ENCODE data around the gene CAPN11.
"Not testable (repeated sequence)": the region's sequence is repeated elsewhere in the genome, so short reads cannot be mapped to it uniquely, and the experiment has no call there.

The CAPN11 gene

DNA sequence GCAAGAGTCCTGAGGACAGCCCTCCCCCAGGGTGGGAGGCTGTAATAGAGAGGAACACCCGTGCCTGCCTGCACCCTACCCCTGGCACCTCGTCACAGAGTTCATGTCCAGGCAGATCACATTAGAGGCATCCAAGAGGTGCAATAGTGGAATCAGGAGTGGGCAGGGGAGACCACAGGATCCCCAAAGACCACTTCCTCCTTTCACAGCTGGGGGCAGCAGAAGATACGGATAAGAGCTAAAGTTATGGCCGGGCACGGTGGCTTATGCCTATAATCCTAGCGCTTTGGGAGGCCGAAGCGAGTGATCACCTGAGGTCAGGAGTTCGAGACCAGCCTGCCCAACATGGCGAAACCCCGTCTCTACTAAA, 1.5 kb upstream of the CAPN11 start:
- no peak for DNase-seq

- peak; percentile 76 for DNase-seq
Observed at GRCh38 chr6:44161997-44162338, 3.3 kb downstream of the CAPN11 start.

GRCh38 chr6:44162876-44163625, 4.4 kb downstream of the CAPN11 start:
- no peak for DNase-seq

DNA sequence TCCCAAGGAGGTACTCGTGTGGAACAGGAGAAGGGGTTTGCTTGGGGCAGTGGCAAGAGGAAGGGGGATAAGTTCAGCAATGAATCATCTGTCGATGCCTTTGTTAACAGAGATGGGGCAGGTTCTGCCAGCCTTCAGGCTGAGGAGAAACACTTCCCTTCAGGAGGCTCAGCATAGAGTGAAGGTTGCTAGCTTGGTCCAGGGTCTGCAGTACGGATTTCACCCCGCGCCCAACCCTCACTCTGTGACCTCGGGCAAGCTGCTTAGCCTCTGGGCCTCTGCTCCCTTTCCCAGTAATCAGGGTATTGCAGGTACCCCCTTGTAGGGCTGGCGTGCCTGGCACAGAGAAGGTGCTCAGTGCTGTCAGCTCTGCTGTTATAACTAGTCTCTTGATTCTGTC, 7.5 kb downstream of the CAPN11 start:
- DNase-seq, result no peak

GRCh38 chr6:44166591-44167184, 8.1 kb downstream of the CAPN11 start:
- no peak for DNase-seq

- no peak for DNase-seq
Observed at GRCh38 chr6:44167567-44167966, 8.9 kb downstream of the CAPN11 start.

DNA sequence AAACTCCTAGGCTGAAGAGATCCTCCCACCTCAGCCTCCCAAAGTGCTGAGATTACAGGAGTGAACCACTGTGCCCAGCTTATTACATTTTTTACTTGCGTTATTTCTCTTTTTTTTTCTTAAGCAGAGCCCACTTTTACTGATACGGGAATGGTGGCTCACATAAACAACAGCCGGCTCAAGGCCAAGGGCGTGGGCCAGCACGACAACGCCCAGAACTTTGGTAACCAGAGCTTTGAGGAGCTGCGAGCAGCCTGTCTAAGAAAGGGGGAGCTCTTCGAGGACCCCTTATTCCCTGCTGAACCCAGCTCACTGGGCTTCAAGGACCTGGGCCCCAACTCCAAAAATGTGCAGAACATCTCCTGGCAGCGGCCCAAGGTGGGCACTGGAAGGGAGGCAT, 10.5 kb downstream of the CAPN11 start:
- DNase-seq, result no peak

- DNase-seq, result no peak
Observed at GRCh38 chr6:44169886-44170570, 11.4 kb downstream of the CAPN11 start.

DNA sequence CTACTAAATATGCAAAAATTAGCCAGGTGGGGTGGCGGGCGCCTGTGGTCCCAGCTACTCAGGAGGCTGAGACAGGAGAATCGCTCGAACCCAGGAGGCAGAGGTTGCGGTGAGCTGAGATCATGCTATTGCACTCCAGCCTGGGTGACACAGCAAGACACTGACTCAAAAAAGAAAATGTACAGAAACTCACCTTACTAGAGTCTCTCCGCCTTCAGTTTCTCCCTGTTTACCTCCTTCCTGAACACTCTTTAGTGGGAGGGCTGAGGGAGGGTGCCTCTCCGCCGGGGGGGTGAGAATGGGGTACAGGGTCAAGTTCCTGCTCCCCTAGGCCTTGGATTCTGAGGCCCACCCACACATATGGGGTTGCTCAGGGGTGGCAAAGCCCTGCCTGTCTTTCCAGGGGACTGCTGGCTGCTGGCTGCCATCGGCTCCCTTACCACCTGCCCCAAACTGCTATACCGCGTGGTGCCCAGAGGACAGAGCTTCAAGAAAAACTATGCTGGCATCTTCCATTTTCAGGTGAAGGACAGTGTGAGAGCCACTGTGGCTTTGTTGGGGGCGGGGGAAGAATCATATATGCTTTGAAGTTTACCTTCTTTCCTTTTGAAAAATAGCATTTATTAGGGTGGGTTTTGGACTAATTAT, 13.4 kb downstream of the CAPN11 start:
- no peak for DNase-seq

- DNase-seq, result peak; percentile 37
Observed at GRCh38 chr6:44172731-44173500, 14.3 kb downstream of the CAPN11 start.

GRCh38 chr6:44176130-44176761, 17.6 kb downstream of the CAPN11 start:
- DNase-seq, result no peak

DNA sequence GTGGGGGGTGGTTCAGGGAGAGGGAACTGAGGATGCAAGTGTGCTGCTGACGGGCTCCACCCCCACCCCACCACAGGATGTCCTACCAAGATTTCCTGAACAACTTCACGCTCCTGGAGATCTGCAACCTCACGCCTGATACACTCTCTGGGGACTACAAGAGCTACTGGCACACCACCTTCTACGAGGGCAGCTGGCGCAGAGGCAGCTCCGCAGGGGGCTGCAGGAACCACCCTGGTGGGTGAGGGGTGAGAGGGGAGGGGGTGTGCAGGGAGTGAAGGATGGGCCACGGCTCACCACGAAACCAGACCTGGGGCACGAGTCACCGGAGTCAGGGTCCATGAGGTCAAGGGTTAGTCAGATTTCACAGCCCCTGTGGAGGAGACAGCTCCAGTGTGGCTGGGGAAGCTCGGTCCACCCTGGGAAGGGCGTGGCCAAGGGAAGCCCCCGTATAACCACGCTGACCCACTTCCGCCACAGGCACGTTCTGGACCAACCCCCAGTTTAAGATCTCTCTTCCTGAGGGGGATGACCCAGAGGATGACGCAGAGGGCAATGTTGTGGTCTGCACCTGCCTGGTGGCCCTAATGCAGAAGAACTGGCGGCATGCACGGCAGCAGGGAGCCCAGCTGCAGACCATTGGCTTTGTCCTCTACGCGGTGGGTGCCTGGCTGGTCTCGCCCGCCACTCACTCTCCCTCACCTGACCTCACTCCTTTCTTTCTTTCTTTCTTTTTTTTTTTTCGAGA, 18.3 kb downstream of the CAPN11 start:
- no peak for DNase-seq

- DNase-seq, result no peak
Observed at GRCh38 chr6:44177691-44178423, 19.2 kb downstream of the CAPN11 start.

- DNase-seq, result no peak
Observed at GRCh38 chr6:44178424-44179071, 19.9 kb downstream of the CAPN11 start.

DNA sequence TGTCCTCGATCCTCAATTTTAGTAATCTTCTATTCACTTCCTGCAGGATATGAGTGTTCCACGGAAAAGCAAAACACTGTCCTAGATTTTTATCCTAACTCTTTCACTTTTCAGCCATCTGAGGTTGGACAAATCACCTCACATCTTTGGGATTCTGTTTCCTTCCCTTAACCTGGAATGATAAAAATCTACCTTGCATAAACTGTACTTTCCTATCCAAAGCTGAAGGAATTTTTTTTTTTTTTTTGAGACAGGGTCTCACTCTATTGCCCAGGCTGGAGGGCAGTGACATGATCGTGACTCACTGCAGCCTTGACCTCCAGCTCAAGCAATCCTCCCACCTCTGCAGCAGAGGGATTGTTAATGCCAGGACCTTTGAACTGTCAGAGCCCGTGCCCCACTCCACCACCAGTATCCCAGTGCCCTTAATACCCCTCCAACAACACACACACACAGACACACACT, 20.5 kb downstream of the CAPN11 start:
- DNase-seq, result no peak

DNA sequence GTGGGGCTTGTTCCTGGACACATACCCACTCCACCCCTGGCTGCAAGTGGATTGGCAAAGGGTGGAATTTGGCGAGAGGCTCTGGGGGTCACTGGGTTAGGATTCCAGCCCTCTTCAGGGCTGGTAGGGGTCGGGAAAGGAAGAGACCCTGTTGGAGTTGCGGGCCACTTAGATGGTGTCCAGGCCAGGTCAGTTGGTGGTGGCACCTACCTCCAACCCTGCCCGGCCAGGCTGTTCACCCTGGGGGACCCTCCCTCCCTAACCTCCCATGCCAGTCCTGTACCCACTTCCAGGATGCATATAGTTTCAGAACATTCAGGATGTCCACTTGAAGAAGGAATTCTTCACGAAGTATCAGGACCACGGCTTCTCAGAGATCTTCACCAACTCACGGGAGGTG, 21.0 kb downstream of the CAPN11 start:
- DNase-seq, result no peak

- DNase-seq, result no peak
Observed at GRCh38 chr6:44180406-44180805, 21.8 kb downstream of the CAPN11 start.

DNA sequence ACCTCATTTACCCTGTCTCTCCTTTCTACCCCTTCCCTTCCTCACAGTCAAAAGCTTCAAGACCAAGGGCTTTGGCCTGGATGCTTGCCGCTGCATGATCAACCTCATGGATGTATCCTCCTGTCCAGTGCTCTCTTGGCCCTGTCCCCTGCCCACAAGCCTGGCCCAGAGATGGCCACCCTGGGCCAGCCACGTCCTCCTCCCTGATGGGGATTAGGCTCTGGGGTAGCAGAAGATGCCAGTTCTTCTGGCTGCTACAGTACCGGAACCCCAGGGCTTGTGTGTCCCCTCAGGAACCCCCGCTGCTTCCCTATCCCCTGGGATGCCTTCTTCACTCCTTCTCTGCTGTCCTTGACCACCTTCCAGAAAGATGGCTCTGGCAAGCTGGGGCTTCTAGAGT, 22.3 kb downstream of the CAPN11 start:
- DNase-seq, result no peak

- DNase-seq, result not testable (repeated sequence)
Observed at GRCh38 chr6:44181784-44182183, 23.2 kb downstream of the CAPN11 start.

DNA sequence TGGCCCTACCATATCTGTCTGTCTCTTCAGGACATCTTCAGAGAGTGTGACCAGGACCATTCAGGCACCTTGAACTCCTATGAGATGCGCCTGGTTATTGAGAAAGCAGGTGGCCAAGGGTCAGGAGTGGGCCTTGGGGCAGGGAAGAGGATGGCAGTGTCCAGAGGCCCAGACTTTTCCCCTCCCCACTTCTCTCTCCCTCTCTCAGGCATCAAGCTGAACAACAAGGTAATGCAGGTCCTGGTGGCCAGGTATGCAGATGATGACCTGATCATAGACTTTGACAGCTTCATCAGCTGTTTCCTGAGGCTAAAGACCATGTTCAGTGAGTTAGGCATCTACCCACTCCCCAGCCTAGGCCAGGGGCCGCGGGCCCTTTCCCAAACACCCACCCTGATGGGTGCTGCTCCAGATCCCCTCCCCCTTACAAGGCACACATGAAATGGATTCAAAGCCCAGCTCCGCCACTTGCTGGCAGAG, 24.3 kb downstream of the CAPN11 start:
- DNase-seq, result no peak

All from NCI-H1436 treated with DMSO at 0.1 percent for 48 hours (cell line).